CMK (cell line): ENCODE data around the gene ZBTB2.
"Not testable (repeated sequence)": the region's sequence is repeated elsewhere in the genome, so short reads cannot be mapped to it uniquely, and the experiment has no call there.

ENCODE experiments used
- DNase-seq: peaks from one replicate; pipeline ENCODE4 v3.0.0-alpha.2; 2010; ENCODE audit warnings: low read depth

The ZBTB2 gene

DNA sequence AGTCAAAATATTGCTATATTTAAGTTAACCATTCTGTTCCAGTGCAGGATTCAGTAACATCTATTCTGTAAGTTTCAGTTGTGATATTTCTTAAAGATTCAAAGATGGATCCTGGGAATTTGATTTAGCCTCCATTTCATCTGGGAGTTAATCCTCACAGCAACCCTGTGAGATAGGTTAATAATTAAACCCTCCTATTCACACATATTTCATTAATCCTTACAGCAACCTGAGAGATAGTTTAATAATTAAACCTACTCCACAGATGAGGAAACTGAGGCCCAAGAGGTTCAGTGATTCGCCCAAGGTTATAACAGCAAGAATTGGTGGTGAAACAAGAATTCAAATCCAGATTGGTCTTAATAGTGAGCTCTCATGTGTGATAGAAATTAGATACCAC is 10.9 kb upstream of the ZBTB2 start:
- no peak for DNase-seq

DNA sequence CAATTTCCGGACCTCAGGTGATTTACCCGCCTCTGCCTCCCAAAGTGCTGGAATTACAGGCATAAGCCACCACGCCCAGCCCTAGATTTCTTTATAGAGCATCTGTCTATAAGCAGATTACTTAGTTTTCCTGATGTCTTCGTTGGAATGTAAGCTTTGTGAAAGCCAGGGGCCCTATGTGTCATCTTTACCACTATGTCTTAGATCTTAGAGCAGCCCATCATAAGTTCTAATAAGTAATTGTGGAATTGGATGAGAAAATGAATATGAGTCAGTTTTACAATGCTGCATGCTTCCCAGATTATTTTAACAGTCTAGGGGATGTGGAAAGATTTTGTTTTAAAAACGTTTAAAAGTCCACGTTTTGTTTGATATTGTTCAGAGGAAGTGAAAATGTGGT is 9.1 kb upstream of the ZBTB2 start:
- no peak for DNase-seq

DNA sequence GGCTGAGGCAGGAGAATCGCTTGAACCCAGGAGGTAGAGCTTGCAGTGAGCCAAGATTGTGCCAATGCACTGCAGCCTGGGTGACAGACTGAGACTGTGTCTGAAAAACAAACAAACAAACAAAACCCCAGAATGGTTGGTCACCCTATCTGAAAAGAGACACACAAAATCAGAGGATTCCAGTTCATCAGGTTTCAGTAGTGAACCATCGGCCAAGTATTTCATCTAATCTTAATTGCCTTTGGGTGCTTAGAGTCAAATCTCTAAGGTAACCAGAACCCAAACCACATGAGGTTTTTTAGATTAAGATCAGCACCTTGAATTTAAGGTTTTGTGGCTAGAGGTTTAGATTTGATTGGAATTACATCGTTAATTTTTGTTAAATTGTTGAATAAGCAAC is 8.3 kb upstream of the ZBTB2 start:
- DNase-seq = no peak

DNA sequence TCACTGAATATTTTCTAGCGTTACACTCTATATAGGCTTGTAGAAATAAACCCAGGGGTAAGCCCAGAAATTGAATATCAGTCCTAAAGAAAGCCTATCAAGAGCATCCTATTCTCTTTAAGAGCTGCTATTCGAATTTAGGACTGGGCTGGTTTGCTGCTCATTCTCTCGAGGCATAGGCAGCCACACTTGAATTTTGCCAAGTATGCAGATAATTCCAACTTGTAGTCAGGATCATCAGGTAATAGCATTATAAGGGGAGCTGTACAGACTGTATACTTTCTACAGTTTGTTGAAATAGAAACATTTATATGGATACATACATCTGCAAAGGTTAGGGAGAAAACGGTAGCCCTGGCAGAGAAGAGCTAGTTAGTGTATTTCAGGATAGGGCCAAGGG is 2.1 kb upstream of the ZBTB2 start:
- DNase-seq = no peak

DNA sequence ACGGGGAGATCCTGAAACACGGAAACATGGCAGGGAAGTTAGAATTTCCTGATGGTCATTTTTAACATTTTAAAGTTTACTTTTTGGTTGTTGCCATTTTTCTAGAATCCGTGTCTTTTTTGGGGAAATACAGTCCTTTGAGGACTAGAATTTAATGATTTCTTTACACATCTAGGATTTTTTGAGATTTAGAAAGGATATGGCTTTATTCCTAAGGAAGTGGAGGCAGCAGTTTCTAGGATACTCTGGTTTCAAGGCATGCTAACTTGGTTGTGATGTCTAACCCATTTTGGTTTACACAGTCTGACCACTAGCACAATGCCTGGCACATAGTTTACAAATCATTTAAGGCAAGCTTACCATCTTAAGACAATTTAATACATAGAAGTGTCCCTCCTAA is 1.1 kb upstream of the ZBTB2 start:
- DNase-seq = no peak

DNA sequence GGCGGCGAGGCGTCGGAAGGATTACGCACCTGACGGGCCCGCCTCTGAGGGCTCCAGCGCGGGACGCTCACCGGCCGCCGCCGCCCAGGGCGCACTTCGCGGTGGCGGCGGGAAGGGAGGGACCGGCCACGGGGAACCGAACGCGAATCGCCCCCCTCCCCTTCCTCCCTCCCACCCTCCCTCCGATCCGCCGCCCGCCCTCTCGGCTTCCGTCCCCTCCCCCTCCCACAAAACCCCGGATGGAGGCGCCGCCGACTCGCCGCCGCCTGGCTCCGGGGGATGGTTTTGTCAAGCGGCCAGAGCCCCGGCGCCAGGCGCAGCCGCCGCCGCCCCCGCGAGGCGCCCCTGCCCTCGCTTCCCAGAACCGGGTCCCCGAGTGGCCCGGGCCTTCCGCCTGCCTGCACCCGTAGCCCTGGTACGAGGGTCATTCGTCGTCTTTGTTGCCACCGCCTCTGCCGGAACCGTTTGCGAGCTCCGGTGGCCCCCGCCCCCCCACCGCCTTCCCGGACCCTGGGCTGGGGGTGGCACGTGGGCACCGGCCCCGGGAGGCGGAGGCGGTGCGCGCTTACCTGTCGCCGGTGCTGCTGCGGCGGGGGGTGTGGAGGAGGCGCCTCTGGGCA is 398 bp downstream of the ZBTB2 start:
- DNase-seq = no peak

DNA sequence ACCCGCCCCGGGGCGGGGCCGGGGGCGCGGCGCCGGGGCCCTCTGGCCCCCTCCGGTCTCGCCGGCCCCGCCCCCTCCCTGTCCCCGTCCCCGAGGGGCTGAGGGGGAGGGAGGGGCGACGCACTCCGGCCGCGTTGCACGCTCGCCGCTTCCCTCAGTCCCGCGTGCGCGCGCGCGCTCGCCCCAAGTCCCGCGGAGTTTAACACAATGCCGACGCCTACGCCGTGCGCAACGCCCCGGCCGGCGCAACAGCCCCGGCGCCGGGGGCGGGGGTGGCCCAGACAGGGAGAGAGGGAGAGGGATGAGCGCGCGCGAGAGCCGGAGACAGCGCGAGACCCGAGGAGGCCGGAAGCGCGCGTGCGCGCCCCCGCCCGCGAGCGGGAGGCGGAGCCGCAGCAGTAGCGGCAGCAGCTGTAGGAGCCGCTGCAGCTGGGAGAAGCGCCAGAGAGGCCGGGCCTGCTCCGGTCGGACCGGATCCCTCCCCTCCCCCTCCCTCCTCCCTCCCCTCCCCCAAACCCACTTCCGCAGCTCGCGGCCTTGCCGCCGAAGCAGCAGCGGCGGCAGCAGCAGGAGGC is 996 bp downstream of the ZBTB2 start:
- DNase-seq = peak; percentile 92

DNA sequence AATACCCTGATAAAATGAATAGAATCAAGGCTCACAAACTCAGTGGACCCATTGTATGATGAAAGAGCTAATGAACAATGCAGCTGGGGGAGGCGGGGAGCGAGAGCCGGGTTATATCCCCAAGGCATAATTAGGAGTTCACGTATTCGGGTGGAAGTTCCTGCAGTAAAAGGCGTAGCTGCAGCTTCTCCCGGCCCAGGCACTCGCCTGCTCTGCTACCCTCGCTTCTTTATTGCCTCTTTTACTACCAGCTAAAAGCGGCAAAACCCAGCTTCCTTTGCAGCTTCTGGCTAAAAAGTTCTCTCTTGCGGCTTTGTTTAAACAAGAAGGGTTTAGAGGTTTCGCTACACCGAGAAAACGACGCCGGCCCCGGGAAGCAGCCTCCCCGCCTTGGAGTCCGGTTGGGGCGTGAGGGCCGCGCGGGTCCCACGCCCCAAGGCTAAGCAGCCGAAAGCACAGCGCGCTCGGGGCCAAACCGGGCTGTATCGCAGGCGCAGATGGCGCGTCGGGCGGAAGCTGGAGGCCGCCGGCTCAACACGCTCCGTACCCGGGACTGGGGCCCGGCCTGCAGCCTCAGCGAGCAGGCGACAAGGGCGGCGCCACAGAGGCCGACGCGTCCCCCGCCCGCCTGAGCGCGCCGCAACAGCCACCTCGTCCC is 1.6 kb downstream of the ZBTB2 start:
- no peak for DNase-seq

DNA sequence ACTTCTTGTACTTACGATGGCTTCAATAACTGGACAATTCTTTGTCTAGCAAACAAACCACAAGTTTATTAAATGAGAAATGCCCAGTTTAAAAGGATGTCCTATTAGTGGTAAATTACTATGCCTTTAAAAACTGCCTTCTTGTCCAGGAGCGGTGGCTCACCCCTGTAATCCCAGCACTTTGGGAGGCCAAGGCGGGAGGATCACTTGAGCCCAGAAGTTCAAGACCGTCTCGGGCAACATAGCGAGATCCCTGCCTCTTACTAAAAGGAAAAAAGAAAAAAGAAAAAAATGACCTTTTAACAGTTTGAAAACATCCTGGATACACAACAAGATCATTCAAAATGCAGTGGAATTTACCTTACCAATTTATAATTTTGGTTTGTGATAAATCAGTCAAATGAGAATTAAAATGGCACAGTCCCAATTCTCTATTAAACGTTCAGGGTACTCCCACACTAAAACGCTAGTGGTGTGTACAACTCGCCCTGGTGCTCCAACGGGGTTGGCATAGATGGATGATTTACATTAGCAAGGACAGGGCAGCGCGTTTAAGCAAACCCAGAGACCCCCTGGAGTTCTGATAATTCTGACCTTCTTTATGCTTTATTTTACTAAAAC is 2.3 kb downstream of the ZBTB2 start:
- no peak for DNase-seq

DNA sequence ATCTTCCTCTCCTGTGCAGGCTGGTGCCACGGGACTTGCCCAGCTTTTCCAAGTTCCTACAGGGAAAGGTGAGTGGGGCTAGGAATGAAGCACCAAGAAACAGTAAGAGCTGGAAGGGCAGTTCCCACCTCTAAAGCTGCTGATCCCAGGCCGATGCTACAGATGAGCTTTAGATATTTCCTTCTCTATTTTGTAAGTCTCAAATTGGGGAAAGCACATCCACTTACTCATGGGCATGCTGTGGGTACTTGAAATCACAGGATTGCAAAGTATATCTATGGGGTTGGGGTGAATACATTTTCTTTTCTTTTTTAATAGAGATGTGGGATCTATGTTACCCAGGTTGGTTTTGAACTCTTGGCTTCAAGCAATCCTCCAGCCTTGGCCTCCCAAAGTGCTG is 3.1 kb downstream of the ZBTB2 start:
- no peak for DNase-seq

DNA sequence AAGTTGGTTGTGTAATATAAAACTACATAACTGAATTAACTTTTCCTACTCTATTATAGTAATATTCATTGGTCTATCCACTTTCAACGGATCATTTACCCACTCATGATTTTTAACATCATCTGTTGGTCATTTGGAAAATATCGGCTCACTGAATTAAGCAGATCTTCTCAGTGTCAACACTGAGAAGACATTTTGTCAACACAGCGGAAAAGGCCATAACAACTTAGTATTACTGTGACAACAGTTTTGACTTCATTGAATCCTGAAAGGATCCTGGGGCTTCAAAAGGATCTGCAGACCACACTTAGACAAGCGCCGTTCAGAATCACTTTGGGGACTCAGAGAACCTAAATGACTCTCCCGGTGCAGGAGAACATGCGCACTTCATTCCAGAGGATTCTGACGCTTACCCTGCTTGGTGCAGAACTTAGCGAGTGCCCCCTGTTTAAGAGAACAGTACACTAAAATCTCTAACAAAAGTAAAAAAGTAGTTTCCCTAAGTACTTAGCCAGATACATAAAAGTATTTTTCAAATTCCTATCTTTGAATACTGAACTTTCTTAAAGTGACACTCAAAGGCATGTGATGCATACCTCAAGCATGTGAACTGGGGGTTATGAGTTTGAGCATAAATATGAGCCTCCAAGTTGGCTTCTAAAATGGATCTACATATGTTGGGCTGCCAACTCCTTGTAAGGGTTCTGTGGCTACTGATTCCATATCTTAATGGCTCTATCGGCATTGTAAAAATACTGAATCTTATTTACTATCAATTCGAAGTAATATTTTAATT is 4.0 kb downstream of the ZBTB2 start:
- DNase-seq = no peak

DNA sequence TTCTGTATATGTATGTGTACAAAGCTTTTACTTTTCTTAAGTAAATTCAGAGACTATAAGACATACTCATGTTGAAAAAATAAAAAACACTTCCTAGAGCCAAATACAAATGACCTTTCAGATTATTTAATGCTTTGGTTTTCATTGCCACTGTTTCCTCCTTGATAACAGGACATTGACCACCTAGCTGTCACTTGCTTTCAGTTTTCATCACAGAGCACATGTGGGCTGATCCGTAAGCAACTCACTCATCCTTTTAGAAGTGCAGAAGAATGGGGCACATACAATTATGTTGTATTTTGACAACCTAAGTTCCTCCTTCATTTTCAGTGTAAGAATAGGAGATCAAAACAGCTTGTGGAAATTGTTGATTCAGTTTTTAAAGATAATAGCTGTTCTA is 6.2 kb downstream of the ZBTB2 start:
- DNase-seq = no peak

DNA sequence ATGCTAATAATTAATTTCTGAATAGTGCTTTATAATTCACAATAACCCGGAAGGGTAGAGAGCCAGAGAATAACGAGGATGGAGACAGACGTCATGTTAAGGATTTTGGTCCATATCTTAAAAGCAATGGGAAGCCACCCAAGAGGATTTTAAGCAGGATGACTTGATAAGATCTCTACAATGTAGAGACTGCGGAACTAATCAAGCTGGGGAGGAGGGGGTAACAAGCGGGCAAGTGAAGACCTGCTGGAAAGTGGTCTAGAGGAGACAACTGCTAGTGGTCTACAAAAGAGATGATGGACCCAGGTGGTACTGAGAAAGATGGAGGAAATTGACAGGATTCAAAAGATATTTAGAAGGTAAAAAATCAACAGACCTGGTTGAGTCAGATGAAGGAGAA is 7.2 kb downstream of the ZBTB2 start:
- no peak for DNase-seq

DNA sequence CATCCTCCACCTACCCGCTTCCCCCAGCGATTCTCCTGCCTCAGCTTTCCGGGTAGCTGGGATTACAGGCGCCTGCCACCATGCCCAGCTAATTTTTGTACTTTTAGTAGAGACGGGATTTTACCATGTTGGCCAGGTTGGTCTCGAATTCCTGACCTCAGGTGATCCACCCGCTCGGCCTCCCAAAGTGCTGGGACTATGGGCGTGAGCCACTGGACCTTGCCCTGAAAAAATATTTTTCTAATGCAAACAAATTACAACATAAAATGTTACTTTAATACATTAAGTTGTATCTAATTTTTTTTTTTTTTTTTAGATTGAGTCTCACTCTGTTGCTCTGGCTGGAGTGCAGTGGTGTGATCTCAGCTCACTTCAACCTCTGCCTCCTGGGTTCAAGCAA is 8.7 kb downstream of the ZBTB2 start:
- DNase-seq = not testable (repeated sequence)

DNA sequence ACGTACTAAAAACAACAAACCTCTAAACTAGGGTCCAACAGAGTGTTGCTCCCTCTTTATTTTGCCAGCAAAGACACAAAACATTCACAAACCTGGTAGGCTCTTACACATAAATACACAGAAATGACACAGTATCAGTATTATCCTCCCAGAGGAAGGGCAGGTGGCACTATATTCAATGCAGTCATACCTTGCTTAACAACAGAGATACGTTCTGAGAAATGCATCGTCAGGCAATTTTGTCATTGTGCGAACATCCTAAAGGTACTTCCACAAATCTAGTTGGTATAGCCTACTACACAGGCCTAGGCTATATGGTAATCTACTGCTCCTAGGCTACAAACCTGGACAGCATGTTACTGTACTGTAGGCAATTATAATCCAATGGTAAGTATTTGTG is 9.6 kb downstream of the ZBTB2 start:
- DNase-seq = no peak

DNA sequence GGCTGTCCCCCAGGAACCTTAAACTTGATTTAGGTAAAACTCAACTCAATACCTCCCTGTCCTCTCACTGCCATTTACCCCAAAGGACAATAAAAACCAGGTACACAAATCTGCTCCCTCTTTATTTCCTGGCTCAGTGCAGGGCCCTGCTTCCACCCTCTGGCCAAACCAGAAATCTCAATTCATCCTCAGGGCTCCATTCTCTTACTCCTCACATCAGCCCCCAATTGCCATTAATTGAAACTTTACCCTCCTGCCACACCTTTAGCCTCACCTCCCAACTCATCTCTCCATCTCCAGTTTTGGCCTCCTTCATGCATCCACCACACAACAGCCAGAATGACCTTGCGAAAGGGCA is 10.5 kb downstream of the ZBTB2 start:
- no peak for DNase-seq

DNA sequence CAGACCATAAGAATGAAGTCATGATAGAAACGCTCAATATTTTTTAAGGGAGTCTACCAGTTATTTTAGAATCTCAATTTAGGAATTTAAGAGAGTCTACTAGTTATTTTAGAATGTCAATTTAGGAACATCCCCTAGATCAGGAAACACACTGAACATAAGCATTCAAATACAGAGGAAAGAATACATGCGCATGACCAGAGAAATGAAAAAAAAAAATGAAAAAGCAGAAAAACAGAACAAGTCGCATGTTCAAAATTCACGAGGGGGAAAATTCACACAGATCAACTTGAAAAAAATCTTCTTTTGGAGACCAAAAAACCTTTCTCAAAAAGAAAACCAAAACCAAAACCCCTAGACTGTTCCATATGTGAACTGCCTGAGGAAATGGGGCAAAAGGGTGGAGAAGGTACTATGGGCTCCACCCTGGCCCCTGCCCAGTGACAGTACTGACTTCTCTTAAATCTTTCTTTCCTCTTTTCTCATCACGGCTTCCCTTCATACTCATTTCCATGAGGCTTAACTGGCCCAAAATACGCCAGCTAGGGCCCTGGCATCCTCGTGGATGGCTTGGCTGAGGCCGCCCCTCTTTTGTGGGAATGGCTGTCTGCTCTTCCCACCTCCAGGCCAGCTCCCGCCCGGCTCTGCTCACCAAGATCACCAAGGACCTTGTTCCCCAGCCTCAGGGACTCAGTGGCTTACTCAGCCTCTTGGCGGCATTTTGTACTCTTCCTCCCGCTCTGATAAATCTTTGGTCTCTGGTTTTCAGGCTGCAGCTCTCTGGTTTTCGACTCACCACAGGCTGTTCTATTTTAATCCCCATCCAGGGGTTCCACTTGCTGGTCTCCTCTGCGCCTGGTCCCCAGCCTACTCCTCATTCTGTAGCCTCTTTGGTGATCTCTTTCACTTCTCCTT is 11.2 kb downstream of the ZBTB2 start:
- DNase-seq = no peak

DNA sequence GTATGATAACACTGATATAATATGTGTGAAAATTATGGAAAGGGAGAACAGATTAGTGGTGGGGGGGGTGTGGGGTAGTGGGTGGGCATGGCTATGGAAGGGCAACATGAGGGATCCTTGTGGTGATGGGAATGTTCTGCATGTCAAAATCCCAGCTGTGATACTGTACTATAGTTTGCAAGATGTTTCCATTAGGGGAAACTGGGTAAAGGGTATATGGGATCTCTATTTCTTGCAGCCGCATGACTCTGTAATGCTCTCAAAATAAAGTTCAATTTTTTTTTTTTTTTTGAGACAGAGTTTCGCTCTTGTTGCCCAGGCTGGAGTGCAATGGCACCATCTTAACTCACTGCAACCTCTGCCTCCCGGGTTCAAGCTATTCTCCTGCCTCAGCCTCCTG is 14.3 kb downstream of the ZBTB2 start:
- DNase-seq = no peak

DNA sequence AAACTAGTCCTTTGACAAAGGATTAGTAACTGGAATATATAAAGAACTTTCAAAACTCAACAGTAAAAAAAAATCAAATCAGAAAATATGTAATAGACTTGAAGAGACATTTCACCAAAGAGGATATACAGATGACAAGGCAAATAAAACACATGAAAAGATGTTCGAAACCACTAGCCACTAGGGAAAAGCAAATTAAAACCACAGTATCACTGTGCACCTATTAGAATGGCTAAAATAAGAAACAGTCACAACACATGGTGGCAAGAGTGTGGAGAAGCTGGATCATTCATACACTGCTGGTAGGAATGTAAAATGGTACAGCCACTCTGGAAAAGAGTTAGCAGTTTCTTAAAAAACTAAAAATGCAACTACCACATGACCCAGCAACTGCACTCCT is 14.9 kb downstream of the ZBTB2 start:
- DNase-seq = no peak

DNA sequence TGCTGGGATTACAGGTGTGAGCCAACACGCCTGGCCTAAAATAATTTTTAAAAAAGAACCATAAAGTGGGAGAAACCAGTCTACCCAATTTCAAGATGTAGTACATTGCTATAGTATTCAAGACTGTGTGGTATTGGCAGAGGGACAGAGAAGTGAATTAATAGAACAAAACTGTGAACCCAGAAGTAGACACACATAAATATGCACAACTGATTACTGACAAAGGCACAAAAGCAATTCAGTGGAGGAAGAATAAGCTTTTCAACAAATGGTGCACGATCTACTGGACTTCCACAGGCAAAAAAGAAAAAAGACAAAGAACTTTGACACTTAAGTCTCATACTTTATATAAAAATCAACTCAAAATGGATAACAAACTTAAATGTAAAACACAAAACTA is 15.5 kb downstream of the ZBTB2 start:
- no peak for DNase-seq

DNA sequence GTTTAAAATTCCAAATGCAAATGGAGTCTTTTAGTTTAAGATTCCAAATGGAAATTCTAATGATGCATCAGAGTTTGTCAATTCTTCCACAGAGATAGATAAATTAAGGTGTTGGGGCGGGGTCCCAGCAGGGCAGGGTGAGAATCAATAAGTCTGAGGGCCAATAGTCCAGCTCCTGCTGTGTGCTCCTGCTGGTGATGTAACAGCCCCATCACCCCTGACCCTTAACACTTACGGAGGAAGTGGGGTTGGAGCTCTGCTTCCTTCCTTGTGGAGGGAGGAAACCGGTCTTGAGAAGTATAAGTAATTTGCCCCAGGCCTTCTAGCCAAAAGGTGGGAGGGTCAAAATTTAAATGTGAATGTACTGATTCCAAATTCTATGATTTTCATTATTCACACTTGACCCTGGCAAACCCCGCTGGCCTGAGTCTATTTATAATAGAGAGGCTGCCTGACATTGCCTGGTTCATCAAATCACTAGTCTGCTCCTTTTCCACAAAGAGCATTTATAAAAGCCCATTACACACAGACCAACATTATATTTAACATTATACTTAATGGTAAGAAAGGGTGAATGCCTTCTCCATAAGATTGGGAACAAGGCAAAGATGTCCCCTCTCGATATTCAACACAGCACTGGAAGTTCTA is 17.2 kb downstream of the ZBTB2 start:
- no peak for DNase-seq
